K562 (cell line): ENCODE measurements around the gene CD14. TPM values are rescaled to one million over a fixed set of nuclear protein-coding genes. Genes with fewer than 3 reads are reported as not detected.
A peak's percentile ranks its signal among the peaks of the same experiment; 100 is the strongest.

Experiments used
- DLX4 ChIP-seq: fragments of 250-450 bp; sonication (Bioruptor Pico); IDR thresholded peaks from 2 replicates; pipeline ENCODE4 v1.6.1; 2021; ENCODE audit warnings: mild to moderate bottlenecking
- ESRRA ChIP-seq: fragments of 450-650 bp; IDR thresholded peaks from 2 replicates; pipeline ENCODE4 v1.6.1; 2014; ENCODE audit warnings: low read depth, mild to moderate bottlenecking, moderate library complexity, borderline replicate concordance
- FOXJ3 ChIP-seq: sonication (generic); formaldehyde crosslinking; IDR thresholded peaks from 2 replicates; pipeline ENCODE4 v1.4.0; 2020; ENCODE audit warnings: mild to moderate bottlenecking, missing genetic modification reagents
- GTF2B ChIP-seq: IDR thresholded peaks from 2 replicates; pipeline ENCODE4 v1.6.1; 2011; ENCODE audit not compliant: insufficient read length; ENCODE audit errors: extremely low read depth
- HNRNPK ChIP-seq: fragments of 200-400 bp; formaldehyde crosslinking; IDR thresholded peaks from one replicate; pipeline ENCODE4 v1.6.1; 2018; ENCODE audit warnings: mild to moderate bottlenecking, low read depth, low read length; ENCODE audit not compliant: poor library complexity, severe bottlenecking
- KAT2B ChIP-seq: IDR thresholded peaks from one replicate; pipeline ENCODE4 v1.6.1; 2012; ENCODE audit warnings: low read depth, mild to moderate bottlenecking, control low read depth, inconsistent platforms, low read length, moderate library complexity
- POLR2G ChIP-seq: fragments of 200-400 bp; formaldehyde crosslinking; IDR thresholded peaks from 2 replicates; pipeline ENCODE4 v1.6.1; 2017; ENCODE audit warnings: low read depth, mild to moderate bottlenecking, antibody characterized with exemption, low read length, moderate library complexity
- RBM14 ChIP-seq: fragments of 200-400 bp; formaldehyde crosslinking; IDR thresholded peaks from 2 replicates; pipeline ENCODE4 v1.6.1; 2018; ENCODE audit warnings: low read depth, mild to moderate bottlenecking, low read length, moderate library complexity, borderline replicate concordance; ENCODE audit not compliant: insufficient read depth
- SRSF3 ChIP-seq: fragments of 200-400 bp; formaldehyde crosslinking; IDR thresholded peaks from 2 replicates; pipeline ENCODE4 v1.6.1; 2016; ENCODE audit warnings: mild to moderate bottlenecking, low read length, moderate library complexity; ENCODE audit not compliant: insufficient read depth
- TFAP4 ChIP-seq: sonication (generic); formaldehyde crosslinking; IDR thresholded peaks from 2 replicates; pipeline ENCODE4 v1.8.0; 2022; ENCODE audit warnings: missing genetic modification reagents, mild to moderate bottlenecking, moderate library complexity, borderline replicate concordance
- TOE1 ChIP-seq, 2 experiments: fragments of 450-650 bp in 1 of 2; sonication (generic) in 1 of 2; formaldehyde crosslinking in 1 of 2; IDR thresholded peaks; 2 replicates each; pipeline versions ENCODE4 v1.7.1 to v1.8.0; 2016 to 2022; ENCODE audit warnings: borderline replicate concordance in 2 of 2, mild to moderate bottlenecking in 2 of 2, antibody characterized with exemption in 1 of 2, inconsistent platforms in 1 of 2, low read depth in 1 of 2, missing genetic modification reagents in 1 of 2, moderate library complexity in 1 of 2
- ZFP91 ChIP-seq: sonication (generic); formaldehyde crosslinking; IDR thresholded peaks from 2 replicates; pipeline ENCODE4 v1.8.0; 2022; ENCODE audit warnings: mild to moderate bottlenecking, missing genetic modification reagents
- ZNF143 ChIP-seq: sonication (generic); formaldehyde crosslinking; IDR thresholded peaks from 2 replicates; pipeline ENCODE4 v1.9.0; 2022; ENCODE audit warnings: mild to moderate bottlenecking, missing genetic modification reagents
- ZNF324 ChIP-seq: fragments of 250-450 bp; sonication (Bioruptor Pico); IDR thresholded peaks from 2 replicates; pipeline ENCODE4 v1.4.0; 2020; ENCODE audit warnings: mild to moderate bottlenecking
- ZNF431 ChIP-seq: sonication (generic); formaldehyde crosslinking; IDR thresholded peaks from 2 replicates; pipeline ENCODE4 v1.8.0; 2022; ENCODE audit warnings: mild to moderate bottlenecking, missing genetic modification reagents
- ZNF740 ChIP-seq, 3 experiments: fragments of 200-800 bp in 1 of 3; sonication (Bioruptor generic) in 1 of 3; sonication (generic) in 1 of 3; formaldehyde crosslinking in 1 of 3; IDR thresholded peaks; 2 replicates each; pipeline versions ENCODE4 v1.6.1 to v1.8.0; 2016 to 2022; ENCODE audit warnings: mild to moderate bottlenecking in 2 of 3, missing compliant biosample characterization in 2 of 3, missing genetic modification characterization in 2 of 3, missing genetic modification reagents in 1 of 3
- polyA plus RNA-seq, 8 experiments: library from polyadenylated mRNA; depleted of rRNA in 4 of 8; stranded (reverse) in 5 of 8; unstranded in 3 of 8; fragments of >200 nt; fragmentation: Nextera tagmentation in 2 of 8; fragmentation: Illumina TruSeq in 1 of 8; extraction: Ambion mirVana in 2 of 8; extraction: Trizol in 1 of 8; gene quantifications; 2 replicates each; pipeline versions ENCODE4 v1.2.1 to v1.2.3, GENCODE V29; 2011 to 2014; ENCODE audit warnings: inconsistent platforms in 1 of 8, missing spikeins in 1 of 8
- total RNA-seq, 7 experiments: library from RNA; depleted of rRNA in 6 of 7; stranded (reverse); fragments of >200 nt in 6 of 7; fragmentation: Illumina TruSeq in 2 of 7; extraction: Trizol in 2 of 7; gene quantifications; 2 replicates each; pipeline versions ENCODE4 v1.2.1 to v1.2.3, GENCODE V29; 2011 to 2021; ENCODE audit warnings: low replicate concordance in 1 of 7
- TF ChIP-seq, protein P1 (sequence below): fragments of 450-650 bp; IDR thresholded peaks from 2 replicates; pipeline ENCODE4 v1.7.1; 2018; ENCODE audit warnings: mild to moderate bottlenecking, low read depth; ENCODE audit not compliant: partially characterized antibody

CD14 gene
- total and polyA plus RNA-seq, 9 of the 15 experiments (the other 6 are each of a cell fraction or from before 2014, with no cell fraction given), result 0.07 to 0.47 (median 0.14) TPM; not detected in 2

DNA sequence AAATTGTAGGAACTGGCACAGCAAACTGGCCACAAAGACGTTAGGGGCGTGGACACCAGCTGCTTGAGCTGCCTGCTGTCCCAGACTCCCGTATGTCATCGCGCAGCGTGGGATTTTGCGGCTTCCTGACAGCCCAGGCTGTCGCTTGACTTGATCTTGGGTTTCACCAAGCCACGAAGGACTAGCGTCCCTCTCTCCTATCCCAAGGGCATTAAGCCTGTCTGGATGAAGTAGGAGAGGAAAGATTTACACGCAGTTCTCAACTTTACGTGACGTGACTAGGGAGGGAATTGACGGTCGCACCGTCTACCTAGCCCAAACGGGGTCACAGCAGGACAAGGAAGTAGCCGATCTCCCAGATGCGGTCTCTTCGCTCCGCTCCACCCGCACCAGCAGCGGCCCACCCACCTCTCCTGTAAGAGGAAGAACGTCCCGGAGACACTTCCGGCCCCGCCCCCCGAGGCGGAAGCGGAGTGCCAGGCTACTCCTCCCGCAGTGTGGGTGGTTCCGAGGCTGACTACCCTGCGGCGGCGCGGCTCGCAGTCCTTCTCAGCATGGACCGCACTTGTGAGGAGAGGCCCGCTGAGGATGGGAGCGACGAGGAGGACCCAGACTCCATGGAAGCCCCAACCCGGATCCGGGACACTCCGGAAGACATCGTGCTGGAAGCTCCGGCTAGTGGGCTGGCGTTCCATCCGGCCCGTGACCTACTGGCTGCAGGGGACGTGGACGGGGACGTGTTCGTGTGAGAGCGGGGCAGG is 31.6 kb upstream of the CD14 start, which contains the start of gene WDR55 (continued):
- TF ChIP-seq, protein P1, sequence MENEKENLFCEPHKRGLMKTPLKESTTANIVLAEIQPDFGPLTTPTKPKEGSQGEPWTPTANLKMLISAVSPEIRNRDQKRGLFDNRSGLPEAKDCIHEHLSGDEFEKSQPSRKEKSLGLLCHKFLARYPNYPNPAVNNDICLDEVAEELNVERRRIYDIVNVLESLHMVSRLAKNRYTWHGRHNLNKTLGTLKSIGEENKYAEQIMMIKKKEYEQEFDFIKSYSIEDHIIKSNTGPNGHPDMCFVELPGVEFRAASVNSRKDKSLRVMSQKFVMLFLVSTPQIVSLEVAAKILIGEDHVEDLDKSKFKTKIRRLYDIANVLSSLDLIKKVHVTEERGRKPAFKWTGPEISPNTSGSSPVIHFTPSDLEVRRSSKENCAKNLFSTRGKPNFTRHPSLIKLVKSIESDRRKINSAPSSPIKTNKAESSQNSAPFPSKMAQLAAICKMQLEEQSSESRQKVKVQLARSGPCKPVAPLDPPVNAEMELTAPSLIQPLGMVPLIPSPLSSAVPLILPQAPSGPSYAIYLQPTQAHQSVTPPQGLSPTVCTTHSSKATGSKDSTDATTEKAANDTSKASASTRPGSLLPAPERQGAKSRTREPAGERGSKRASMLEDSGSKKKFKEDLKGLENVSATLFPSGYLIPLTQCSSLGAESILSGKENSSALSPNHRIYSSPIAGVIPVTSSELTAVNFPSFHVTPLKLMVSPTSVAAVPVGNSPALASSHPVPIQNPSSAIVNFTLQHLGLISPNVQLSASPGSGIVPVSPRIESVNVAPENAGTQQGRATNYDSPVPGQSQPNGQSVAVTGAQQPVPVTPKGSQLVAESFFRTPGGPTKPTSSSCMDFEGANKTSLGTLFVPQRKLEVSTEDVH, result peak; percentile 89
- TF ChIP-seq FOXJ3 (CRISPR knock-in tag) (no peak), ZFP91 (no peak), HNRNPK (no peak), TOE1 (IDR thresholded peaks at IDR 0.05; ENCODE audit: borderline replicate concordance) (no peak; the same call in 1 of the 2 replicates), TOE1 (CRISPR knock-in tag; IDR thresholded peaks at IDR 0.05; ENCODE audit: borderline replicate concordance, low read depth) (0 out of 2 replicates have a peak, but pooled peaks have one; percentile 28), POLR2G (peak; percentile 97), ZNF143 (CRISPR knock-in tag) (no peak), ESRRA (peak; percentile 73; the same call in 1 of the 2 replicates), DLX4 (CRISPR knock-in tag) (no peak), TFAP4 (CRISPR knock-in tag) (peak; percentile 97), ZNF431 (no peak), ZNF740 (CRISPR knock-in tag; IDR thresholded peaks at IDR 0.05) (peak; percentile 52; the same call in 1 of the 2 replicates), ZNF740 (tag; IDR thresholded peaks at IDR 0.05) (no peak), SRSF3 (no peak), ZNF324 (no peak), KAT2B (no peak), GTF2B (no peak), RBM14 (no peak)
